C4-2B (cell line): ENCODE results near the gene LORICRIN.

Experiments used
- CTCF ChIP-seq: fragments of 450-650 bp; conservative IDR thresholded peaks from 2 replicates; pipeline ENCODE4 v1.5.1; 2017; ENCODE audit warnings: mild to moderate bottlenecking
- ZFX ChIP-seq: fragments of 450-650 bp; IDR thresholded peaks from 2 replicates; pipeline ENCODE4 v1.6.1; 2017

DNA sequence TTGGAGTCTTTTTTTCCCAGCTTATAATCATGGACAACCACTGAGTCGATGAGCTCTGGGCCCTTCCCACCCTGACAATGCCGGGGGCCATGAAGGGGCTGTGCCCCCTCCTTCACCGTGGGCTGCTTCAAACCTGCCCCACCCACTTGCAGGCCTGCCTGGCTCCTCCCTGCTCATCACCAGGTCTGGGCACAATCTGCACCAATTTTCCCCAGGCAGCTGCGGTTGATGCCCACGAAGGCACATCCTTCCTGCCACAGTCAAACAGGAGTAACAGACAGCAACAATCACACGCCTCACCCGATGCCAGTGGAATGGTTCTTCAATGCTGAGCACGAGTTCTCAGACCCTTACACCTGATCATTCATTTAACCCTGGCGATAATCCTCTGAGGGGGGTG is 34.4 kb downstream of the LORICRIN start:
- TF ChIP-seq CTCF: no peak
- TF ChIP-seq ZFX: no peak
